GM19468 (cell line): ENCODE data around the gene CRTC1.

Source experiments
- ATAC-seq: cut with Tn5 transposase; IDR thresholded peaks from one replicate; pipeline ENCODE4 v1.9.1; 2021; ENCODE audit warnings: mild to moderate bottlenecking, moderate library complexity, moderate number of reproducible peaks; ENCODE audit not compliant: unreplicated experiment; ENCODE audit errors: extremely low read depth

CRTC1 gene

DNA sequence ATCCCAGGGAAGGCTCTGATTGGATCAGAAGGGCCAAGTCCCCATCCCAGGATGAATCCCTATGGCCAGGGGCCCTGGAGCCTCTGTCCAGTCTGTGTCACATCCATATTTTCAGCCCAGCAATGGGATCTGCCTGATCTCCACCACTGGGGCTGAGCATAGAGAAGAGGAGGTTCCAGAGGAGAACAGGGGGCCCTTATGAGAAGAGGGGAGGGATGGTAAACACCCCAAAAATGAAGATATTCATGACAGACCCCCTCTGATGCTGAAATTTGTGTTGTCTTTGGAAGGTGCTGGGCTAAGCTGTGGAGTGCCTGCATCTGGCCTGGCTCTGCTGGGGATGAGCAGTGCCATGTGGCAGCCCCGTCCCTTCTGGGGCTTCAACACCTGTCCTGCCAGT is 32.2 kb upstream of the CRTC1 start:
- ATAC-seq = no peak

DNA sequence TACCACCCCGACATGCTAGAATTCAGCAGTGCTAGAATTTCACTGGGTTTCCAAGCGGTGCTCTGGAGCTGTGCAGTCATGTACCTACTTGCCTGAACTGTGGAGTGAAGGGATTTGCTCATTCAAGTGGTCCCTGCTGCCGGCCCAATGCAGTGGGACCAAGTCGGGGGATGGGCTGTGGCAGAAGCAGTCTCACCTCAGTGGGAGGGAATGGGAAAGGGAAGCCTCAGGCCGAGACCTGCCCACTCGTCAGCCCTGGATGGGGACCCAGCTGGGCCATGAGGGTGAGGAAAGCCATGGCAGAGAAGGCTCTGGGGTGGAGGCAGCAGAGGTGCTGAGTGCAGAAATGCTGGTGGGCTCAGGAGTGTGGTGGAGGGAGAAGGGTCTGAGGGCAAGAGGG is 31.7 kb upstream of the CRTC1 start:
- no peak for ATAC-seq

DNA sequence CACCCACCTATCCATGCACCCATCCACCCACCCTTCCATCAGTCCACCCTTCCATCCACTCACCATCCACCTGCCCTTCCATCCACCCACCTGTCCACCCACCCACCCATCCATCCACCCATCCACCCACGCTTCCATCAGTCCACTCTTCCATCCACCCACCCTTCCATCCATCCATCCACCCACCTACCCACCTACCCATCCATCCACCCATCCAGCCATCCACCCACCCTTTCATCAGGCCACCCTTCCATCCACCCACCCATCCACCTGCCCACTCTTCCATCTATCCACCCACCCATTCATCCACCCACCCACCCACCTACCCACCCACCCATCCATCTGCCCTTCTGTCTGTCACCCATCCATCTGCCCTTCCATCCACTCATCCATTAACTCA is 29.6 kb upstream of the CRTC1 start:
- no peak for ATAC-seq

DNA sequence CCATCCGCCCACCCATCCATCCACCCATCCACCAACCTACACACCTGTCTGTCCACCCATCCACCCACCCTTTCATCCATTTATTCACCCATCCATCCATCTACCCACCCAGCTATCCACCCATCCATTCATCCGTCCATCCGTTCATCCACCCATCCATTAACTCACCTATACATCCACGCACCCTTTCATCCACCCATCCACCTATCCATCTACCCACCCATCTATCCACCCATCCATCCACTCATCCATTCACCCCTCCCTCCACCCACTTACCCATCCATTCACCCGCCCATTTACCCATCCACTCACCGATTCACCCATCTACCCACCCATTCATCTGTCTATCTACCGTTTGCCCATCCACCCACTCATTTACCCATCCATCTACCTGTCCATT is 29.0 kb upstream of the CRTC1 start:
- ATAC-seq = no peak

DNA sequence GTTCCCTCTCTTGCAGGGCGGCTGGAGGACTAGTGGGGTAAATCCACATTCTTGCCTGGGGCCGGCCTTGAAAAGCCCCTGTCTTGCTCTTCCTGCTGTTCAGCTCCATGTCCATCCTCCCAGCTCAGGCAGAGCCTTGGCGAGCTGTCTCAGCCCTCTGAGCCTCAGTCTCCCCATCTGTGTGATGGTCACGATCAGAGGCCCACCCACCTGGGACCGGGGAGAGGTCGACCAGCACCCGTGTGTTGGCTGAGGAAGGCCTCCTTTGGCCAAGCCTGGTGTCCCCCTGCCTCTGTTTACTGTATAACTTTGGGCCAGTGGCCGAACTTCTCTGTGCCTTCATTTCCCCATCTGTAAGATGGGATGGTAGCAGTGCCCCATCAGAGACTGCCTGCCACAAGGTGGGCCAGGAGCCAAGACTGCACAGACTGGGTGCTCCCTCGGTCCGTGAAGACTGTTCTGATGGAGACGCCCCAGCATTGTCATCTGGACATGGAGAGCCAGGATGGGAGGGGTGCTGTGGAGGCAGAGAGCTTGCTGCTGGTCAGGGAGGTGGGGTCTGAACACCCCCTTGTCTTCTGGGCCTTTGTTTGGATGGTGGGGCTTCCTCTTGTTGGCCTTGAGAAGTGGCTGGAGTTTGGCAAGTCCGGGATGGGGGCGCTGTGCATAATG is 28.2 kb upstream of the CRTC1 start:
- no peak for ATAC-seq

DNA sequence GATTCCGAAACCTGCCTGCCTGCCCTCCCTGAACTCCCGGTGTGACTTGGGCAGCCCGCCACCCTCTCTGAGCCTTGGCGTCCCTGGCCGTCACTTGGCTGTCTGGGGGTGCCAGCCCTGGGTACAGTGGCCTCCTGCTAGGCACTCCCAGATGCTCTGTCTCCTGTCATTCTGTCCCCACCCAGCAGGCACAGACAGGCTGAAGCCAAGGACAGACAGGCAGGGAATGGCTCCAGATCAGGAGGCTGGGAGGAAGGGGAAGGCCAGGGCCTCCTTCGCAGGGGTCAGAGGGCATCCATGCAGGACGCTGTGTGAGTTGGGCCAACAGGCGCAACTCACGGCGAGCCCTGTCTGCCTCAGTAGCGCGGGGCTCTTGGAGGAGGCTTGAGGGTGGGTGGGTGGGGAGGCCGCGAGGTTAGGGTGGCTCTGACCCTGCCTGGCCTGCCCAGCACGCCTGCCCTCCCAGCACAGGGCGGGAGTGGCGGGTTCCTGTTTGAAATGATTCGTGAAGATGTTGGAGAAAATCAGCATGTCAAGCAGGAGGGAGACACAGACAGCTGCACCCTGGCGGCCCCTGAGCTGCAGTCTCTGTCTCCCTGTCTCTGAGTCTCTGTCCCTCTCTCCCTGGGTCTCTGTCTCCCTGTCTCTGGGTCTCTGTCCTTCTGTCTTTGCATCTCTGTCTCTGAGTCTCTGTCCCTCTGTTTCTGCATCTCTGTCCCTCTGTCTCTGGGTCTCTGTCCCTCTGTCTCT is 27.0 kb upstream of the CRTC1 start:
- ATAC-seq = no peak

DNA sequence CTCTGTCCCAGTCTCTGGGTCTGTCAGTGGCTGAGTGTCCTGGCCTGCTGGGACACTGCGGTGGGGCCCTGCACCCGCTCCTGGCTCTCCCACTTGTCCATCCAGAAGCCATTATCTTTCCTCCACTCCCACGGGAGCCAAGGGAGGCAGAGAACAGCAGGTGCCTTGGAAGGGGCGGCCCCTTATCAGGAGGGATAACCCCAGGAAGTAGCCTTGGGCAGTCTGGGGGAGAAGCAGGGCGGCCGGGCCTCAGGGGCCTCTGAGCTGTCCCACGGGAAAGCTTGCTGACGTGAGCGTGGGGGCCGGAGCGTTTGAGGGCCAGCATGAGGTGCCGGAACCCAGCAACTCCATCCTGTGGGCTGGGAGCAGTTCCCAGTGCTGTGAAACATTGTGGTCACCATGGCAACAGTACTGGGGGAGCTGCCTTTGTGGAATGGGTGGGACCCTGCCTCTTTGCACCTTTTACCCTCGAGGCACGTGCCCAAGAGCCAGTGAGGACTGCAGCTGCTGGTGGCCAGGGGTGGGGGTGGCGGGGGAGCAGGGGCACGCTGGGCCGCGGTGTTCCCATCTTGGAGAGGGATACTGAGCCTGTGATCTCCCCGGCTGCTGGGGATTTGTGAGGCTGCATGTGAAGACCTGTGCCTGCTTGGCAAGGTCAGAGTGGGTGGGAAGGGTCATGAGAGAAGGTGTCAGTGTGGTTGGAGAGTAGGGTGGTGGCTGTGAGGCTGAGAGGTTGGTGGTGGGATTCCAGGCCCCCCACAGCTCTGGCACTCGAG is 25.7 kb upstream of the CRTC1 start:
- ATAC-seq = no peak

DNA sequence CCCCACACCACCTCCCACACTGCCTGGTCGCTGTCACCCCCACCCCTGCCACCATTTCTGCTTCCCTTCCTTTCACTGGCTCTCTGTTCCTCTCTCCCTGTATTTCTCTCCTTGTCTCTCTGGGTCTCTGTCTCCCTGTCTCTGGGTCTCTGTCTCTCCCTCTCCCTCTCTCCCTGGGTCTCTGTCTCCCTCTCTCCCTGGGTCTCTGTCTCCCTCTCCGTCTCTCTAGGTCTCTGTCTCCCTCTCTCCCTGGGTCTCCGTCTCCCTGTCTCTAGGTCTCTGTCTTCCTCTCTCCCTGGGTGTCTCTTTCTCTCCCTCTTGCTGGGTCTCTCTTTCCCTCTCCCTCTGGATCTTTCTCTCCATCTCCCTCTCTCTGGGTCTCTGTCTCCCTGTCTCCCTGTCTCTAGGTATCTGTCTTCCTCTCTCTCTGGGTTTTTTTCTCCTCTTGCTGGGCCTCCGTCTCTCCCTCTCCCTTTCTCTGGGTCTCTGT is 25.1 kb upstream of the CRTC1 start:
- no peak for ATAC-seq

DNA sequence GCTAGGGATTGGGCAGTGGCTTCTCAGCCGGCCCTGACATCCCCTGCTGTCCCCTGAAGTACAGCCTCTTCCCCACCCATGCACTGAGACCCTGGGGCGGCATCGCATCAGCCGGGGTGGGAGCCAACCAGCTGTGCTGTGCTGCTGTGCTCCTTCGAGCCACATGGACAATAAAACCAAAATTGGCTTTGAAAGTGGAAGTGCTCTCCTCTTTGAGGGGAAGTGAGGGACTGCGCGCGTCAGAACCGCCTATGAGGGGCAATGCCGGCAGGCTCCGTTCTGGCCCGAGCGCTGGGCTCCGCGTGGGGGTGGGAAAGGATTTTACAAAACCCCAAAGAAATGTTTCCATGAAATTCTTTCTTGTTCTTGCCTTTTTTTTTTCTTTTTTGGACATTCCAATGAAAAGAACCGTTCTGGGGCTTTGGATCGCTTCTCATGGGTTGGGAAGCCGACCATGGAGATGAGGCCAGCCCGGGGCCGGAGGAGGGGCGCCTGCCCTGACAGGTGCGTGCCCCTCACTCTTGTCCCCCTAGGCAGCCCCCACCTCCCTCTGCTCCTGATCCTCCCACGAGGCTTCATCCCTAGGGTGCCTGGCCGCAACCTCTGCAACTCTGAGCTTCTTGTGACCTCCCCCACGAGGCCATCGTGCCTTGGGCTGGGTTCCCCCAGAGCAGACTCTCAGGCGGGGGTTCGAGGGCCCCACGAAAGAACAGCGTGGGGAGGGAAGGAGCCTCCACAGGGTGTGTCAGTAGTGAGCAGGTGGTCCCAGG is 24.0 kb upstream of the CRTC1 start:
- no peak for ATAC-seq

DNA sequence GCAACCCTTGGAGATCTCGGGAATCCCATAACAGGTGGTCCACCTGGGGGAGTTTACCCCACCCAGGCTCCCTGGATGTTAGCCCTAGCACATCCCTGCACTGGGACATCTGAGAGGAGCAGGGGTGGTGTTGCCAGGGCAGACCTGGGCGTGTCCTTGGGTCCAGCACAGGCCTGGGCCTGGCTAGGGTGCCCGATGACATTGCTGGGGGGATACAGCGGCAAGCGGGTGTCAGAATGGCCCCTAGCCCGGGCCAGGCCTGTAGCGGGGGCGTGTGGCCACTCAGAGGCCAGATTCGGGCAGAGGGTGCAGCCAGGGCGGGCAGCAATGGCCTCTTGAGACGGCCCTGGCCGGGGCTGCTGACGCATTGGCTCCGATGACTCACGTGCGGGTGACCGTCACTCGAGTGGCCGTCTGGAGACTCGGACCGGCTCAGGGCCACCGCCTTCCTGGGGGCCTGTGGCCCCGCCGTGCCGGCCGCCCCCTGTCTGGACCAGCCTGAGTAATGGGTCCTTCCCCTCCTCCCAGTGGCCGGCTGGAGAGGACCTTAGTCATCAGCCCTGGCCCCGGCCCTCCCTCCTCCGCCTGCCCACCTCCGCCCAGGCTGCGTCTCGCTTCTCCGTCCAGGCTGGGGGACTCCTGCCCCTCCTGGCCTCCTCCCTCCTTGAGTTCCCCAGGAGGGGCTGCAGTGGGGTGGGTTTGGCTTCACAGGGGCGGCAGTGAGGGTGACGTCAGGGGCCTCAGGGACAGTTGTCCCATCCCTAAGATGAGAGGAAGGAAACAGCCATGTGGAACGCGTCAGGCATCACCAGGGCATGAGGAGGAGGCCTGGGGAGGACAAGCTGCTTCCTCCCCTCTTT is 23.2 kb upstream of the CRTC1 start:
- no peak for ATAC-seq

DNA sequence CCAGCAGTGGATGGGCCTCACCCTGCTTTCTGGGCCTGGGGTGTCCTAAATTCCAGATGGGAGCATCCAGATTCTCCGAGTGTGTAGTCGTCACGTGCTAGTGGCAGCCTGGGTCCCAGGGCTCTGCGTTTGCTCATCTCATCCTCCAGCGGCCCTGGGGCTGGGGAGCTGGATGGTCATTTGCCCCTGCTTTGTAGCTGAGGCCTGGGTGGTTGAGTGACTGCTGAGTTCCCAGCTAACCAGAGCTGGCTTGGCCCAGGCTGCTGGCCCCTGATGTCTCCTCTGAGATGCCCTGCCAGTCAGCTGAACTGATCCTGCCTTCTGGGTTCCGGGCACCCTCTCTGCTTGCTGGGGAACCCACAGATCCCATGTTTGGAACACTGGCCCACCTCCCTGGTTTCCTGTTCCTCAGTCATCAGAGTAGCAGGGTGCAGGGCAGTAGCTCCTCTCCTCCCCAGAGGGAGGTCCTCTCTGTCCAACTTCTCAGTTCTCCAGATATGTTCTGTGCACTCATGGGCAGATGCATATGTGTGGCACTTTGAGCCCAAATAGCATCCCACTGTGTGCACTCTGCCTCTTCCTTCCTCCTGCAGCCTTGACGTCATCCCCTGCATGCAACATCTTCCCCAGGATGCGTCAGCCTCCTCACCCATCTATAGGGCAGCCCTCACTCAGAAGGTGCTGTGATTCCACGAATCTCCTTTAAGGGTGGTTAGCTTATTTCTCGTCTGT is 22.4 kb upstream of the CRTC1 start:
- ATAC-seq = no peak

DNA sequence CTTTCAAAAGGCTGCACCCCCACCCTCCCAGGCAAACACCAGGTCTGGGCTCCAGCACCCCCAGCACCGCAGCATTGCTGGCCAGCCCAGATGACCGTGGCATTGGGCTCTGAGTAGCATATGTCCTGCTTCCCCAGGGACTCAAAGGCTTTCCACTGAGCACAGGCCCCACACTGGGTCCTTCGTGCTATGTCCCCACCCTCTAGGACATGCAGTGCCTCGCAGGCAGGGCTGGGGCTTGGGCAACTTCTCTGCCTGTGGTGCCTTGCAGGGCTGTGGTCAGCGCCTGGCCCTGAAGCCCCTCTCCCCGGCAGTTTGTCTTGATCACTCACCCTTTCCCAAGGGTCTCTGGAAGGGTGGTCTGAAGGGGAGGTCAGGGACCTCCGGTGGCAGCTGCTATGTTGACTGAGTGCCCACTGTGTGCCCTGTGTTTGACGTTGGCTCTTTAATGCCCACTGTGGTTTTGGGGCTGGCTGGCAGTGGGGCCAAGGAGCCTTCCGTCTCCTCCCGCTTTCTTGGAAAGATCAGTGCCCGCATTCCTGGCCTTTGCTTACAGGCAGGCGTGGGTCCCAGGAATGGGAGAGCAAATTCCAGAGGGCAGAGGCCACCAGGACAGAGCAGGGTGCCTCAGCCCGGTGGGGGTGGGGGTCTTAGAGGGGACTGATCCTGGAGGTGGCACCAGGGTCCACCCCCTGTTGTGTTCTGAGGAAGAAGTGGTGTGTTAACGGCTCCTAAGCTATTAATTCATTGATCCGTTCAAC is 20.3 kb upstream of the CRTC1 start:
- ATAC-seq = no peak

DNA sequence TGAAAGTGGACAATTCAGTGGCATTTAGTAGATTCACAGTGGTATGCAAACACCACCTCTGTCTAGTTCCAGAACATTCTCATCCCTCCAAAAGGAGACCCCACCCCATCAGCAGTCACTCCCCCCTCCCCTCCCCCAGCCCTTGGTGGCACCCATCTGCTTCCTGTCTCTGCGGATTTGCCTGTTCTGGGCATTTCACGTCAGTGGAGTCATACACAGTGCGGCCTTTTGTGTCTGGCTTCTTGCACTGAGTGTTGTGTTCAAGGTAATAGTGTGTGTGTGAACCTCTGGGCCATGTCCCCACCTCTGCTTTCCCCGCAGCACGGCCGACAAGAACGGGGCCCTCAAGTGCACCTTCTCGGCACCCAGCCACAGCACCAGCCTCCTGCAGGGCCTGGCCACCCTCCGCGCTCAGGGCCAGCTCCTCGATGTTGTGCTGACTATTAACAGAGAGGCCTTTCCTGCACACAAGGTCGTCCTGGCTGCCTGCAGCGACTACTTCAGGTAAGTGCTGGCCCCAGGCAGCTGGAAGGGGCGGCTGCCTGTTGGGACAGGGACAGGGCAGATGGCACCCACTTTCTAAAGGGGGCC is 19.4 kb upstream of the CRTC1 start:
- ATAC-seq = no peak

DNA sequence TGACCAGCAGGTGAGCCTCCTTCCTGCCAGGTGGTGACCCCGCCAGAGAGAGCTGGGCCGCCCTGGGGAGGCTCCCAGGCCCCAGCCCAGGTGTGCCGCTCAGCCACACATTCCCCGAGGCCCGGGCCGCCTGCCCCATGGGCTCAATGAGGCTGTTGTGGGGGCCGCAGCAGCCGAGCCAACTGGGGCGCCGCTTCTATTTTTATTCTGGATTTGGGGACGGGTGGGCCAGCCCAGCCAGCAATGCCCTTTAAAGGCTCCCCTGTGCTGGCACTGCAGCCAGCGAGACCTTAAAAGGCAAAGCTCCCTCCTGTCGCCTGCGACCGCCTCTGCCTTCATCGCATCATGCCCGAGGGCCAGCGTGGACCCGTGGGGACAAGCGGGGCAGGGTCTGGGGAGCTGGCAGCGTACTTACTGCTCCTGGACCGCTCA is 17.7 kb upstream of the CRTC1 start:
- no peak for ATAC-seq

DNA sequence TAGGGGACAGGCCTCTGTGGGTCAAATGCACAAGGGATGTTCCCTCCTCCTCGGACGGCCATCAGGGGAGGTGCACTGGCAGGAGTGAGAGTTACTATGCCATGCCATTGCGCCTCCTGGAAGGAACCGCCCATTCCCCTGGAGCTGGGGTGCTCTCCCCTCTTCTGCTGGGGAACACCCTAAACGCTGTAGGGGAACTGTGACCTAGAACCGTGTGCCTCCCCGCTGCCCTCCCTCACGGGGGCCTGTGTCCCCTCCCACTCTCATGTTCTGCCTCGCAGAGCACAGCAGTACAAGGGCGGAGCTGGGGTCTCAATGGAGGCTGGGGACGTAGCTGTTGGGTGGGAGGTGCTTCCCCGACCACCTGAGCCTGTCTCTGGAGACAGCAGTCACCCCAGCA is 17.2 kb upstream of the CRTC1 start:
- no peak for ATAC-seq

DNA sequence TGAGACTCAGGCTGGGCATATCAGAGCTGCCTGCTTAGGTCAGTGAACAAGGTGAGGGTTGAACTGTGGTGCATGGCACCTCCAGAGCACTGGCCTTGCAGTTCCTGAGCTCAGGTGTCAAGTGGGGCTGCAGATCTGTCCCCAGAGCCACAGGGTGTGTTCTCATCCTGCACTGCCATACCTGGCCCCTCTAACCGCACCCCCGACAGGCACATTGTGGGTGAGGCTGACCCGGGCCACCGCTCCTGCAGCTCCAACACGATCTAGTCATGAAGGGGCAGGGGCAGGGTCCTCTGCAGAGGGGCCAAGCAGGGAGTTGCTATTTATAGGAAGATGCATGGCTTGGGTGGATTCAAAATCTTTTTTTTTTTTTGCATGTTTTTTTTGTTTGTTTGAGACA is 16.7 kb upstream of the CRTC1 start:
- no peak for ATAC-seq

DNA sequence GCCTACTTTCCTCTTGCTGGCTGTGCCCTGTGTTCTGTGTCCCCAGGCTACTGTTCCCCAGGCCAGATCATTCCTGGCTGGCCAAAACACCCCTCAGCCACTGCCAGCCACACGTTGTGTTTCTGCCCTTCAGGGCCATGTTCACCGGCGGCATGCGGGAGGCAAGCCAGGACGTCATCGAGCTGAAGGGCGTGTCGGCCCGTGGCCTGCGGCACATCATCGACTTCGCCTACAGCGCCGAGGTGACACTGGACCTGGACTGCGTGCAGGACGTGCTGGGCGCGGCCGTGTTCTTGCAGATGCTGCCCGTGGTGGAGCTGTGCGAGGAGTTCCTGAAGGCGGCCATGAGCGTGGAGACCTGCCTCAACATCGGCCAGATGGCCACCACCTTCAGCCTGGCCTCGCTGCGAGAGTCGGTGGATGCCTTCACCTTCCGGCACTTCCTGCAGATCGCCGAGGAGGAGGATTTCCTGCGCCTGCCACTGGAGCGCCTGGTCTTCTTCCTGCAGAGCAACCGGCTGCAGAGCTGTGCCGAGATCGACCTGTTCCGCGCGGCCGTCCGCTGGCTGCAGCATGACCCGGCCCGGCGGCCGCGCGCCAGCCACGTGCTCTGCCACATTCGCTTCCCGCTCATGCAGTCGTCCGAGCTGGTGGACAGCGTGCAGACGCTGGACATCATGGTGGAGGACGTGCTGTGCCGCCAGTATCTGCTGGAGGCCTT is 15.8 kb upstream of the CRTC1 start:
- ATAC-seq = no peak
